ENCODE results near the gene FNDC3B.

Gene FNDC3B

DNA sequence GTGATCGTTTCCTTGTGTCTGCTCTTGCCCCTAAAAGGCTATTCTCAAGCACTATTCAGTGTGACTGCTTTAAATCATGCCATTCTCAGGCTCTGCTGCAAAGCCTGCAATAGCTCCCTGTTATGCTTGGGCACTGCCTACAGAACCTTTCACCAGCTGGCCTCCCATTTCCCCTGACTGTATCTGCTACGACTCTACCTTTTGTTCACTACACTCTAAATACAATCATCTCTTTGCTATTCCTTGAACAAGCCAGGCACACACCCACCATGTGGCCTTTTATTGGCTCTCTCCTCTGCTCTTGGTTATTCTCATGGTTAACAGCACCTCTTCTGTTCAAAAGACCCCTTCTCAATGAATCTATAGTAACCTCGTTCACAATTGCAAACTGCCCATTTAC is 29.6 kb upstream of the FNDC3B start:
- peaks cover 5% of the 10 kb centered on the region for H3K4me1 ChIP-seq (ENCODE audit: control insufficient read depth, insufficient read depth, low read length)
- H3K9ac ChIP-seq (ENCODE audit: low read length): no peak overlapping the region
- H3K4me3 ChIP-seq (ENCODE audit: low read length): no peak overlapping the region
- H3K27me3 ChIP-seq (replicated peaks; ENCODE audit: control insufficient read depth, insufficient read depth, low read length): no peaks in the 10 kb centered on the region
- H3K9me3 ChIP-seq (ENCODE audit: control insufficient read depth, low read length): no peaks in the 10 kb centered on the region
- DNase-seq (ENCODE audit: low read depth): no peak
- H3K36me3 ChIP-seq (ENCODE audit: control insufficient read depth, insufficient read depth, low read length, severe bottlenecking): no peaks in the 10 kb centered on the region

DNA sequence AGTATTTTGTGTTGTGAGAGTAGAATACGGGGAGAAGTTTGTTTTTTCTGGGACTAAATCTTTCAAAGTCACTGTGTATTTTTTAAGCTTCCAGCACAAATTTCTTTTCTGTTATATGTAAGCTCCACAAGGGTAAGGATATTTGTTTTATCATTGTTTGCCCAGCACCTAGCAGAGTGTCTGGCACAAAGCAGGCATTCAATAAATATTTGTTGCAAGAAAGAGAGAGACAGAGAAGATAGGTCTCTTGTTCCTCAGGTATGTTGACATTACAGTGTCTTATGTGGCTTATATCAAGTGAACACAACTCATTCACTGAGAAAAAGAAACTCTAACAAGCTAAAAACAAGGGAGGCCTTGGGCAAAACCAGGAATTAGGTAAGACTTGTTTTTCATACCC is 26.6 kb upstream of the FNDC3B start:
- Histone ChIP-seq H3K9ac (ENCODE audit: low read length) (no peak overlapping the region), H3K4me1 (ENCODE audit: control insufficient read depth, insufficient read depth, low read length) (no peaks in the 10 kb centered on the region), H3K4me3 (ENCODE audit: low read length) (no peak overlapping the region), H3K36me3 (ENCODE audit: control insufficient read depth, insufficient read depth, low read length, severe bottlenecking) (no peaks in the 10 kb centered on the region), H3K9me3 (ENCODE audit: control insufficient read depth, low read length) (no peaks in the 10 kb centered on the region), H3K27me3 (replicated peaks; ENCODE audit: control insufficient read depth, insufficient read depth, low read length) (no peaks in the 10 kb centered on the region)
- no peak for DNase-seq (ENCODE audit: low read depth)

DNA sequence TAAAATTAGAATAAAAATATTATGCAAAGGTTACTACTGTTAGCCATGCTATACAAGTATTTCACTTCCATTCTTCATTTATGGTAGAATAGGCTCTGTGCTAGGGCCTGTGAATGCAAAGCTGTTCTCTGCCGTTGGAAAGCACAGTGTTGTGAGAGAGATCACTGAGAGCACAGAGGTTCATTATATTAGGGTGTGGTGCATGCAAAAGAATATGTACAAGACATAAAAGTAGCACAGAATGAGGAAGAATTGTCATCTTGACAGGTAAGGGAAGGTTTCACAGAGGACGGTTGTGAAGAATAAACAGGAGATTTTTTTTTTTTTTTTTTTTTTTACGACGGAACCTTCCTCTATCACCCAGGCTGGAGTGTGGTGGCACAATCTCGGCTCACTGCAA is 25.2 kb upstream of the FNDC3B start:
- no peak for DNase-seq (ENCODE audit: low read depth)
- no peaks in the 10 kb centered on the region for H3K27me3 ChIP-seq (replicated peaks; ENCODE audit: control insufficient read depth, insufficient read depth, low read length)
- H3K4me1 ChIP-seq (ENCODE audit: control insufficient read depth, insufficient read depth, low read length): no peaks in the 10 kb centered on the region
- no peak overlapping the region for H3K4me3 ChIP-seq (ENCODE audit: low read length)
- H3K9ac ChIP-seq (ENCODE audit: low read length): no peak overlapping the region
- no peaks in the 10 kb centered on the region for H3K9me3 ChIP-seq (ENCODE audit: control insufficient read depth, low read length)
- H3K36me3 ChIP-seq (ENCODE audit: control insufficient read depth, insufficient read depth, low read length, severe bottlenecking): no peaks in the 10 kb centered on the region

- no peaks in the 10 kb centered on the region for H3K36me3 ChIP-seq (ENCODE audit: control insufficient read depth, insufficient read depth, low read length, severe bottlenecking)
- no peak for DNase-seq (ENCODE audit: low read depth)
- H3K4me1 ChIP-seq (ENCODE audit: control insufficient read depth, insufficient read depth, low read length): no peaks in the 10 kb centered on the region
- H3K27me3 ChIP-seq (replicated peaks; ENCODE audit: control insufficient read depth, insufficient read depth, low read length): no peaks in the 10 kb centered on the region
- H3K9ac ChIP-seq (ENCODE audit: low read length): no peak overlapping the region
- no peak overlapping the region for H3K4me3 ChIP-seq (ENCODE audit: low read length)
- no peaks in the 10 kb centered on the region for H3K9me3 ChIP-seq (ENCODE audit: control insufficient read depth, low read length)
These were observed 21.0 kb upstream of the FNDC3B start for GRCh38 chr3:172018364-172018763.

DNA sequence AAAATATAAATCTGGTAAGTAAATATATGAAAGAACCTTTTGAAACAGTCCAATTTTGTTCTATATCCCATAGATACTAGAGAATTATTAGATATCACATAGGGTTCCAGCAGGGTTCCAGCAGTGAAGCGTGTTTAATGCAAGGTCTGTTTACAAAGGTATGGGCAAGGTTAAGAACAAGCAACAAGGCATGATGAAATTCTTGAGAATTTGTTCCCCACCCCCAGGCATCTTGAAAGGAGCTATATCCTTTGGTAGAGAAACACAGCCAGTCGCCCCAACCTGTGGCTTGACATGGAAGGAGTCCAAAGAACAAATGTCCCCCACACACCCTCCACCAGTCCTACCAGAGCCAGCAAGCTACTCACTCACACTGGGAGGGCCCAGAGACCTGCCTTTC is 18.6 kb upstream of the FNDC3B start:
- H3K9me3 ChIP-seq (ENCODE audit: control insufficient read depth, low read length): no peaks in the 10 kb centered on the region
- no peak for DNase-seq (ENCODE audit: low read depth)
- no peak overlapping the region for H3K4me3 ChIP-seq (ENCODE audit: low read length)
- H3K9ac ChIP-seq (ENCODE audit: low read length): no peak overlapping the region
- no peaks in the 10 kb centered on the region for H3K36me3 ChIP-seq (ENCODE audit: control insufficient read depth, insufficient read depth, low read length, severe bottlenecking)
- no peaks in the 10 kb centered on the region for H3K4me1 ChIP-seq (ENCODE audit: control insufficient read depth, insufficient read depth, low read length)
- H3K27me3 ChIP-seq (replicated peaks; ENCODE audit: control insufficient read depth, insufficient read depth, low read length): no peaks in the 10 kb centered on the region

DNA sequence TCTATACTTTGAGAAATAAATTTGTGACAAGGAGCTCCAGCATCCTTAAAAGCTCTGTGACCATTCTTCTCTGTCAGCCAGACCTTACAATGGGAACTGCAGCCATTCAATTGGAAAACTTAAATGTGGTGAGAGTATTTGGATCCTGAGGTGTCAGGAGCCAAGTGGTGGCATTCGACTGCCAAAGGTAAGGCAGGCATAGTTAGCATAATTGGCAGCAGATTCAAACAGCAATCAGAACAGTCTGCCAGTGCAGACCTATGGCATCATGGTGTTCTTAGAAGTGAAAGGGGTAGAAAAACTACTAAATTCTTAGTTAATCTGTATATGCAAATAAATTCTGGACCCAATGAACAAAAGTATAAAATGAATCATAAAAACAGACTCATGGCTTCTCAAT is 18.2 kb upstream of the FNDC3B start:
- H3K4me1 ChIP-seq (ENCODE audit: control insufficient read depth, insufficient read depth, low read length): no peaks in the 10 kb centered on the region
- no peaks in the 10 kb centered on the region for H3K9me3 ChIP-seq (ENCODE audit: control insufficient read depth, low read length)
- H3K9ac ChIP-seq (ENCODE audit: low read length): no peak overlapping the region
- no peak overlapping the region for H3K4me3 ChIP-seq (ENCODE audit: low read length)
- H3K27me3 ChIP-seq (replicated peaks; ENCODE audit: control insufficient read depth, insufficient read depth, low read length): no peaks in the 10 kb centered on the region
- no peaks in the 10 kb centered on the region for H3K36me3 ChIP-seq (ENCODE audit: control insufficient read depth, insufficient read depth, low read length, severe bottlenecking)
- DNase-seq (ENCODE audit: low read depth): no peak

GRCh38 chr3:172021859-172022258 is 17.5 kb upstream of the FNDC3B start:
- H3K27me3 ChIP-seq (replicated peaks; ENCODE audit: control insufficient read depth, insufficient read depth, low read length): no peaks in the 10 kb centered on the region
- no peak overlapping the region for H3K4me3 ChIP-seq (ENCODE audit: low read length)
- no peak for DNase-seq (ENCODE audit: low read depth)
- no peaks in the 10 kb centered on the region for H3K36me3 ChIP-seq (ENCODE audit: control insufficient read depth, insufficient read depth, low read length, severe bottlenecking)
- no peak overlapping the region for H3K9ac ChIP-seq (ENCODE audit: low read length)
- no peaks in the 10 kb centered on the region for H3K4me1 ChIP-seq (ENCODE audit: control insufficient read depth, insufficient read depth, low read length)
- no peaks in the 10 kb centered on the region for H3K9me3 ChIP-seq (ENCODE audit: control insufficient read depth, low read length)

DNA sequence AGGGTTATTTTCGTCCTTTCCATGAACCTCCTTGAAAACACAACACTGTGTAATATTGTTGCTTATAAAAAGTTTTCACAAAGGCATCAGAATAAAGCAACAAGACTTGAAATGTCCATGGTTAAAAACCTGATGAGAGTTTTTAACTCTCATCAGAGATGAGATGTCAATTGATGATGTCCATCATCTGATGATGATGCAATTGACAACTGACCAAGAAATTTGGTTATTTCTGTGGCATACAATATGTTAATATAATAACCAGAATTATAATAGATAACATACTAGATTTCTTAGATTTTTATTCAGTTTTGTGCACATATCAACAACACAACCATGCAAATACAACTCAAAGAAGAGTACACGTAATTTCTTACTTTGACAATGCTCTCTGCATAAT is 15.5 kb upstream of the FNDC3B start:
- Histone ChIP-seq H3K4me1 (ENCODE audit: control insufficient read depth, insufficient read depth, low read length) (no peaks in the 10 kb centered on the region), H3K9ac (ENCODE audit: low read length) (no peak overlapping the region), H3K36me3 (ENCODE audit: control insufficient read depth, insufficient read depth, low read length, severe bottlenecking) (no peaks in the 10 kb centered on the region), H3K4me3 (ENCODE audit: low read length) (no peak overlapping the region), H3K27me3 (replicated peaks; ENCODE audit: control insufficient read depth, insufficient read depth, low read length) (no peaks in the 10 kb centered on the region), H3K9me3 (ENCODE audit: control insufficient read depth, low read length) (no peaks in the 10 kb centered on the region)
- no peak for DNase-seq (ENCODE audit: low read depth)

DNA sequence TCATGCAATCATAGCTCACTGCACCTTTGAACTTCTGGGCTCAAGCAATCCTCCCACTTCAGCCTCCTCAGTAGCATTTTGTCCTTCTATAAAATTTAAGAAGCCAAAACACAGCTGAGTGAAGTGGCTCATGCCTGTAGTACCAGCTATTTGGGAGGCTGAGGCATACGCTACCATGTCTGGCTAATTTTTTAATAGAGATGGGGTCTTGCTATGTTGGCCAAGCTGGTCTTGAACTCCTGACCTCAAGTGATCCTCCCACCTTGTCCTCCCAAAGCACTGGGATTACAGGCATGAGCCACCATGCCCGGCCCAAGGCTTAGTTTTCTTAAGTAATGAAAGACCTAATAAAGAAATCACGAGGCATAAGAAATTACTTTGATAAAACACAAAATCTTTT is 14.7 kb upstream of the FNDC3B start:
- no peaks in the 10 kb centered on the region for H3K27me3 ChIP-seq (replicated peaks; ENCODE audit: control insufficient read depth, insufficient read depth, low read length)
- DNase-seq (ENCODE audit: low read depth): no peak
- H3K4me1 ChIP-seq (ENCODE audit: control insufficient read depth, insufficient read depth, low read length): no peaks in the 10 kb centered on the region
- H3K9me3 ChIP-seq (ENCODE audit: control insufficient read depth, low read length): no peaks in the 10 kb centered on the region
- H3K4me3 ChIP-seq (ENCODE audit: low read length): no peak overlapping the region
- no peak overlapping the region for H3K9ac ChIP-seq (ENCODE audit: low read length)
- H3K36me3 ChIP-seq (ENCODE audit: control insufficient read depth, insufficient read depth, low read length, severe bottlenecking): no peaks in the 10 kb centered on the region

GRCh38 chr3:172029425-172030098 is 9.8 kb upstream of the FNDC3B start:
- H3K4me1 ChIP-seq (ENCODE audit: control insufficient read depth, insufficient read depth, low read length): no peaks in the 10 kb centered on the region
- no peaks in the 10 kb centered on the region for H3K9me3 ChIP-seq (ENCODE audit: control insufficient read depth, low read length)
- no peaks in the 10 kb centered on the region for H3K27me3 ChIP-seq (replicated peaks; ENCODE audit: control insufficient read depth, insufficient read depth, low read length)
- no peaks in the 10 kb centered on the region for H3K36me3 ChIP-seq (ENCODE audit: control insufficient read depth, insufficient read depth, low read length, severe bottlenecking)
- no peak overlapping the region for H3K4me3 ChIP-seq (ENCODE audit: low read length)
- no peak for DNase-seq (ENCODE audit: low read depth)
- no peak overlapping the region for H3K9ac ChIP-seq (ENCODE audit: low read length)

- H3K36me3 ChIP-seq (ENCODE audit: control insufficient read depth, insufficient read depth, low read length, severe bottlenecking): no peaks in the 10 kb centered on the region
- H3K9ac ChIP-seq (ENCODE audit: low read length): no peak overlapping the region
- H3K4me1 ChIP-seq (ENCODE audit: control insufficient read depth, insufficient read depth, low read length): no peaks in the 10 kb centered on the region
- H3K4me3 ChIP-seq (ENCODE audit: low read length): no peak overlapping the region
- no peaks in the 10 kb centered on the region for H3K27me3 ChIP-seq (replicated peaks; ENCODE audit: control insufficient read depth, insufficient read depth, low read length)
- DNase-seq (ENCODE audit: low read depth): no peak
- H3K9me3 ChIP-seq (ENCODE audit: control insufficient read depth, low read length): no peaks in the 10 kb centered on the region
These were observed 9.2 kb upstream of the FNDC3B start for GRCh38 chr3:172030181-172030580.

- Histone ChIP-seq H3K9ac (ENCODE audit: low read length) (no peak overlapping the region), H3K27me3 (replicated peaks; ENCODE audit: control insufficient read depth, insufficient read depth, low read length) (no peaks in the 10 kb centered on the region), H3K9me3 (ENCODE audit: control insufficient read depth, low read length) (no peaks in the 10 kb centered on the region), H3K4me1 (ENCODE audit: control insufficient read depth, insufficient read depth, low read length) (no peaks in the 10 kb centered on the region), H3K4me3 (ENCODE audit: low read length) (no peak overlapping the region), H3K36me3 (ENCODE audit: control insufficient read depth, insufficient read depth, low read length, severe bottlenecking) (no peaks in the 10 kb centered on the region)
- no peak for DNase-seq (ENCODE audit: low read depth)
These were observed 7.4 kb upstream of the FNDC3B start for GRCh38 chr3:172031996-172032395.

Measured in adipocyte (in vitro differentiated cells).